EH (cell line): Measurements from ENCODE around the gene CEP112.
"Not testable (repeated sequence)": the region's sequence is repeated elsewhere in the genome, so short reads cannot be mapped to it uniquely, and the experiment has no call there.

Experiments used
- DNase-seq: peaks from one replicate; pipeline ENCODE4 v3.0.0-alpha.2; 2015; ENCODE audit warnings: low read depth

CEP112 gene

DNA sequence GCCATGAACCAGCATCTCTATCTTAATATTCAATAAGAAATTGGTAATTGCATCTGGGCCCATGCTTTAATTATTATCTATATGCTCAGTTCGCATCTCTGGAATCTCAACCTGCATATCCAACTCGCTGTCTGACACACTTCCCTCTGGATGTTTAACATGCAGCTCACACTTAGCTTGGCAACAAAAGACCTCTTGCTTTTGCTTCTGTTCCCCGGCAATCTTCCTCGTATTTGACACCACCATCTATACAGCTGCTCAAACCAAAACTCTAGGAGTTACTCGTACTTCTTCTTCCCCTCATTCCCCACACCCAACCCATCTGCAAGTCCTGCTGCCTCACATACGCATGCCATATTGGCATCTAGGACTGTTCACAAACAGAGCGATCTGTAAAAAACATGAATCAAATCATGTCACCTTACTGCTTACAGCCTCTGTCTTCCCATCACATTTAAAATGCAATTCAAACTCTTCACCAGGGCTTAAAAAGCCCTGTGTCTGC lies 300.6 kb downstream of the CEP112 start:
- DNase-seq = no peak

DNA sequence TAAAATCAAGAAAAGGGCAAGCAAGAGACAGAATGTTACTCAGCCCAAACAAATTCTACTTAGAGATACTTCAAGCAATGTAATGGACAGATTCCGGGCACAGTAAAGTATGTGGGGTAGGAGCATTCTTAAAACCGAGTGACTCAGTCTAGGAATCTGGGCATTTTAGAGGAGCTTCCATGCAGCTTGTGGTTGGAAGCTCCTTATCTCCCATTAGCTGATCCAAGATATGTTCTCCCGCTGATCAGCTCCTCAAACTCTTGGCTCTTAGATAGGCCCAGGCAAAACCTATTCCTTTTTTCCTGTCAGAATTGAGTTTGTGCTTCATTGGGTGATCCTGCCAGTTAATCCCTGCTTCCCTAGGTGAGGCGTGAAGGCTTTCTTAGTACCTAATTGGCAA lies 303.3 kb downstream of the CEP112 start:
- peak; percentile 93 for DNase-seq

DNA sequence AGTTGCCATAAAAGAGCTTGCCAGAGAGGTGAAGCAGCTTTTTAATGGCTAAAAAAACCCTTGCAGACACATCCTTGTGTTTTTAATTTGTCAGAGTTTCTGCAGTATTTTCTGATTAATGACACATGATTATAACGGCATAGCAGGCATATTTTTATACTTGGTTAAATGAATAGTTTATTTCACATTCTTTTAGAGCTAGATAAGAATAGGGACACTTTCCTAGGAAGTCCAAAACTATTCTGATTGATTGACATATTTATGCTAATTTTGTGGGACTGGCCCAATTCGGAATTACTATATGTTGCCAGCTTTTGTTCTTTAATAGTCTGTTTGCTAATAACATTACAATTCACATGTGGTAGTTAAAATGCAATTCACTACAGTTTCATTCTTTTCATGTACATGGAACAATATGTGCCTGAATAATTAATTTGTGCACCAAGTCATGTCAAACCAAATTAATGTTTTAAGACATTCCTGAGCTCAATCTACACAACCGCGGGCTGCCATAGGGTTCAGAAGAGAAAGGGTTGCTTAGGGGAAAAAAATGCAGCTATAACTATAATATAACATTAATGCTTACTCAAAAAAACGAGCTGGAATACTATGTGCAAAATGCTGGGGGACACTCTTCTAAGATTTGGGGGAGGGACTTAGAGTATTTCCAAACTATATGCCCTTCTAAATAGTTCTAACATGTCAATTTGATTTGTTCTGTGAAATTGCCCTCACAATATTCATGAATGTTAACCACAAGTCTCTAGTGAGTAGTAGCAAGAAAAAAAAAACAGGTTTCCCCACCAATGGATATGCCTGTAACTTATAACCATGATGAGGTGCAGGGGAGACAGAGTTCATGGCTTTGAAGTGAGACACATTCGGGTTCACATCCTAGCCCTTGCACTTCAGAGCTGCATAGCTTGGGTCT lies 305.4 kb downstream of the CEP112 start:
- peak; percentile 82 for DNase-seq

DNA sequence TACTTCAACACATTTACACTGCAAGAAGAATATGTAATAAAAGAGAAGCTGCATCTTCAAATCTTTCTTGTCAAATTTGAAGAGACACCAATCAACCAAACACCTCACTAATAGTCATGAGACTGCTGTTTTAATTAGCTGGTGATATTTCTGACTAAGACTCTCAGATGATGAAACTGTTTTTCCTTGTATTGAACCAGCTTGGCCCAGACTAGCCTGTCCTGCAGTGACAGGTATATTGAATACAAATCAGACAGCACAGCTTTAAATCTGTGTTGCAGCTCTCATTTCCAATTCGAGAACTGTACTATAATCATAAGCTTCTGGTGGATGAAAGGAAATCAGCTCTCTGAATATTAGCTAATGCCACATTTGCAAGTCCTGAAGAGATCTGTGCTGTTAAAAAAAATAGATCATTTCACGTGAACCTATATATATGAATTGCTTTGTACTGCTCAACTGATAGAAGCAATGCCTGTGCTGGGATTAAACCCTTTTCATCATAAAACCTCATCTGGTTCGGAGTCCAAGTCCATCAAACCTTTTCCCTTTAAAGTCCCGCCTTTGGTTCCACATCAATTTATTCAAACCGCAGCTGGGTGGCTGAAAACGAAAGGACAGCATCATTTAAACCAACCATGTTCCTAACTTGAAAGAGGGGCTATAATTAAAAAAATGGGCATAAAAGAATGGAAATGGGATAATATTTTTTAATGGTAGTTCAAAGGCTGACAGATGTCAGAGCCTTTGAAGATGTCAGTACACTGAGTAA lies 306.2 kb downstream of the CEP112 start:
- DNase-seq = peak; percentile 69

DNA sequence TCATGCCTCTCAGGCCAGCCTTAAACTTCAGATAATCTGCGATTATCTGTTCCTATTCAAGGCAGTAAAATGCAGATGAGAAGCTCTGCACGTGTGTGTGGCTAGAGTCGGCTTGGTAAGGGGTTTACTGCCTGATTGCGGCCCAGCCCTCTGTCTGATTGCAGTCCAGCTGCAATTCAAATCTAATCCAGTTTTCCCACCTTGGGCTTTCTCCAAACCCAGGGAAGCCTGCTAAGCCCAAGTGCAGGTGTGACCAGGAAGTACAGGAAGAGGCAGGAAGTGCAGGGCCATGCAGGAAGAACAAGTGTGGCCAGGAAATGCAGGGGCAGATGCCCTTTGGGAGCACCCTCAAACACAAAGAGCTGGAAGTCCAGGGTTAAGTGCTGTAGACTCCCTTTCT lies 314.9 kb downstream of the CEP112 start:
- no peak for DNase-seq

DNA sequence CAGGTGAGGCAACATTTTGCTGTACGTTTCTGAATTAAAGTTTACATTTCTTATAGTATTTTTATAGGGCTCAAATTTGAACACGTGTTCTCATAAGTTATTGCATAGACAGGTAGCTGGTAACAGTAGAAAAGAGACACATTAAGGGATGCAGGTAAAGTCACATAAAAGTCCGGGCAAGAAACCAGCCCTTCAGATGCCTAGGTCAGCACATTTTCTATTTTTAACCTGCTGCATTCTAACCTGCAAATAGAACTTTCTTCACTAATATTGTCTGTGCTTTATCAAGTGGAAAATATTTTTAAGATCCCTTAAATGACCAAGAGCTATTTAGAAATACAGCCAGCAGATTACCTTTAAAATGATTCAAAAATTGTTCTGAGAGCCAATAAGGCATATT lies 323.1 kb downstream of the CEP112 start:
- no peak for DNase-seq

DNA sequence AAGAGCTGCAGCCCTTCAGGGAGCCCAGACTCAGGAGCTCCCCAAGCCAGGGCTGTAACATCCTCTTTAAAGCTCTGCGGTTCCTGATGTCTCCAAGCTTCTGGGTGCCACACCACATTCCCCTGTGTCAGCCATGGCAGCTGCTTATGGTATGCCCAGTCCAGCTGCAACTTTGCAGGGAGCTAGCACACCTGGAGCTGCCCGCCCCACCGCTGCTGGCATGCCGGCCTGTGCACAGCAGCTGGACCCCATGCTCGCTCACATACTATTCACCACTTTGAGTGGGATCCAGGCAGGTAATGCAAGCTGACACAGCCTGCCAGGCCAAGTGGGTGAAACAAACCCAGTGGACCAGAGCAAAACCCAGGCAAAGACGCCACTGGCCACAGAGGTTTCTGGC lies 324.9 kb downstream of the CEP112 start:
- no peak for DNase-seq

DNA sequence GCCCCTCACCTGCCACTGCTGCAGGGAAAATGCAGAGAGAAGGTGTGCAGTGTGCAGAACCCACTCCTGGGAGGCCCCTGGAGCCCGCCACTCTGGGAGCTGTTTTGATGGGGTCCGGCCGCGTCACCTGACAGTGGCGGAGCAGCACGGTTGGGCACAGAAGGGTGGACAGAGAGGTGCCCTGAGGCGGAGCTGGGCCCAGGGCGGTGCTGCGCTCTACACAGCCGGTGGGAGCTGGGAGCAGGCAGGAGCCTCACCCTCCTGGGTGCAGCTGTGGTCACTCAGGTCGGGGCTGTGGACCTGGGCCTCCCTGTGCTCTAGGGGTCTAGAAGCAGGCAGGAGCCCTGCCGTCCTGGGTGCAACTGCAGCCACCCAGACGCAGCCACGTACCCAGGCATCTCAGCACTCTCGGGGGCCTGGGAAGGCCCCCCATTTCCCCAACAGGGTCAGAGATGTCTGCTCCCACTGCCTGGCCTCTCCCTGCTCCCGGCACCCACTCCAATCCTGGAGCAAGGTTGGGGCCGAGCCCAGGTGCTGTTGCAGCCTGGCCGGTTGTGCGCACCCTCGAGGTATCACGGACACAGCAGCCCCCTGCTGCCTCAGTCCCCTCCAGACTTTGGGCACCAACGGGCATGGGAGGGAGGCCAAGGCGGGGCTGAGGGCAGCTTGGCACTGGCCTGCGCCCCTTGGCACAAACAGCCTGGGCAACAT lies 326.1 kb downstream of the CEP112 start:
- no peak for DNase-seq

DNA sequence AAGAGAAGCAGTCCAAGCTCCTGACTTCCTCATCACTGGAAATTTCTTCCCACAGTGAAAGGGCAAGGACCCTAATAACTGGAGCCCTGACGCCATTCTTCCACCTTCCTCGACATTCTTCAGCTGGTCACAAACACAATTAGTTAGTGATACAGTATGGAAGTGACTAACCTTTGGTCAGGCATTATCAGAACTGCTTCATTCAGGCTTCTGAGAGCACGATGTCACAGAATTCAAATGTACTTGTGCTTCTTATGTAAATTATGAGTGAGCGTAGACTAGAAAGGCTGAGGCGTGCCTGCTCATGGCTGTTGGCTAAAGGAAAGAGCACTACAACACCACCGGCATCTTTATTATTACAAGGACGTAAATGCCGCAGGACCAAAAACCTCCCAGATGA lies 327.5 kb downstream of the CEP112 start:
- no peak for DNase-seq

DNA sequence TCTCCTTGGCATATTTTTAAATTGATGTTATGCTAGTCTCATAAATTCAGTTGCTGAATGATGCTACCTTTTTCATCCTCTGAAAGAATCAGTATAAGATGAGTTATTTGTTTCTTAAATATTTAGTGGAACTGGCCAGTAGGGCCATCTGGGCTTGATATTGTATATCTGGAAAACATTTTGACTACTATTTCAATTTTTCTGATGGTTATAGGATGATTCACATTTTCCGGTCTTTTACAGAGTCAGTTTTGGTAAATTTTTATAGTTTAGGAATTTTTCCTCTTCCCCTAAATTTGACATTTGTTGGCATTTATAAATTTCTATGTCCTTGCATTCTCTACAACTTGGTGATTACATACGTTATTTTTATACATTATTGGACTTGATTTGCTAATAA lies 334.2 kb downstream of the CEP112 start:
- DNase-seq = peak; percentile 58

DNA sequence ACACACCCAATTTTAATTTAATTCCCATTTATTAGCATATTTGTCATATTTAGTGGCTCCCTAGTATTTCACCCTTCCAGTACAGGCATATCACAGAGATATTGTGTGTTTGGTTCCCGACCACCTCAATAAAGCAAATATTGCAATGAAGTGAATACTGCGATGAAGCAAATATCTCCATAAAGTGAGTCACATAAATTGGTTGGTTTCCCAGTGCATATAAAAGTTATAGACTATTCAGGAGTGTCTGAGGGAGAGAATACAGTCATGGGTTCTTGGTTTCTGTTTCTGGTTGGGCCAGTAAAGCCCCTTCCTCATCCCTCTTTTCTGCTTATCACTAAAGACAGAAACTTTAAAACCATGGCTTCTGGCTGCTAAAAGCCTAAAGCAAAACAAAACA lies 335.1 kb downstream of the CEP112 start:
- DNase-seq = peak; percentile 76

DNA sequence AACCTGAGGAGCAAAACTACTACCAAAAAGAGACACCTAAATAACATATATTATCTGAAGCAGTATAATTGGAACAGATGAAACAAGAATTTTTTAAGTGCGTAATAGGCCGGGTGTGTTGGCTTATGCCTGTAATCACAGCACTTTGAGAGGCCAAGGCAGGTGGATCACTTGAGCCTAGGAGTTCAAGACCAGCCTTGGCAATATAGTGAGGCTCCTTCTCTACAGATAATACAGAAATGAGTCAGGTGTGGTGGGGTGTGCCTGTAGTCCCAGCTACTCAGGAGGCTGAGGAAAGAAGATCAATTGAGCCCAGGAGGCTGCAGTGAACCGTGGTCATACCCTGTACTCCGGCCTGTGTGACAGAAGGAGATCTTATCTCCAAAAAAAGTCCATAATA lies 336.3 kb downstream of the CEP112 start:
- no peak for DNase-seq

DNA sequence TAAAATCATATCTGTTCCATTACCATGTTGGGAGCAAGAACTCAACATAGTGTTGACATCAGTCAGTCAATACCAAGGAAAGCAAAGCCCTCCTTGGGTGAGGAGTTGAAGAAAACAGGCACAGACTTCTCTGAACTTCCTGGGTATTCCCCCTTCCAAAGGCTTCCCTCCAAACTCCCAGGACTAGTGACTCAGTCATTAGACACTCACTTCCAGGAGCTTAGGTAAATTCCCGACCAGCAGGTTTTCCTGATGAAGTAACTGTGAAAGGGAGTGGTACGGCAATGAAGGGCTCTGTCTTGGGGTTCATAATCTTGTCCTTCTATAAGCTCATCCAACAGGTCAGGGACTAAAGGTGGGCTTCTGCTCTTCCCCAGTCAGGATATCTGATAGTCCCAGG lies 336.7 kb downstream of the CEP112 start:
- DNase-seq = peak; percentile 14

DNA sequence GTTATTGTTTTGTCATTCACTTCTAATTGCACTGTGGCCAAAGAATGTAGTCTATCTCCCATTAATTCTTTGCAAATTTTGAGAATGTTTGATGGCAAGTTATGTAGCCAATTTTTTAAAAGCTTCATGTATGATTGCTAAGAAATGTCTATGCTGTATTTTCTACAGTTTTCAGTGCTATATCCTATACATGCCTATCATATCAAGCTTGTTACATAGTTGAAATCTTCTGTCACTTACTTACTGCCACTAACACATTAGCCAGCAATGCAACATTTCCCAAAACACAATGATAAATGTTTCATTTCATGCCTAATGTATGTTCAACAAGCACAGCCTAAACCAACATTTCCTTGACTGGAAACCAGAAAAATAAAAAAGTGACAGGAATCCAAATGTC lies 338.1 kb downstream of the CEP112 start:
- peak; percentile 8 for DNase-seq

DNA sequence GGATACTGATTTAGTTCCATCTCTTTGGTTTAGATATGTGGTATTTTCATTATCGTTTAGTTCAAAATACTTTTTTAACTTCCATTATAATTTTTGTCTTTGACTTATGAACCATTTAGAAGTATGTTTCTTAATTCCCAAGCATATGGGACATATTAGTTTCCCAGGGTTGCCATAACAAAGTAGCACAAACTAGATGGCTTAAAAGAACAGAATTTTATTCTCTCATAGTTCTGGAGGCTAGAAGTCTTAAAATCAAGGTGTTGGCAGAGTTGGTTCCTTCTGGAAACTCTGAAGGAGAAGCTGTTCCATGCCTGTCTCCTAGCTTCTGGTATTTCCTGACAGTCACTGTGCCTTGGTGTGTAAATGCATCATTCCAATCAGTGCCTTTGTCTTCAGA lies 339.0 kb downstream of the CEP112 start:
- DNase-seq = peak; percentile 1

DNA sequence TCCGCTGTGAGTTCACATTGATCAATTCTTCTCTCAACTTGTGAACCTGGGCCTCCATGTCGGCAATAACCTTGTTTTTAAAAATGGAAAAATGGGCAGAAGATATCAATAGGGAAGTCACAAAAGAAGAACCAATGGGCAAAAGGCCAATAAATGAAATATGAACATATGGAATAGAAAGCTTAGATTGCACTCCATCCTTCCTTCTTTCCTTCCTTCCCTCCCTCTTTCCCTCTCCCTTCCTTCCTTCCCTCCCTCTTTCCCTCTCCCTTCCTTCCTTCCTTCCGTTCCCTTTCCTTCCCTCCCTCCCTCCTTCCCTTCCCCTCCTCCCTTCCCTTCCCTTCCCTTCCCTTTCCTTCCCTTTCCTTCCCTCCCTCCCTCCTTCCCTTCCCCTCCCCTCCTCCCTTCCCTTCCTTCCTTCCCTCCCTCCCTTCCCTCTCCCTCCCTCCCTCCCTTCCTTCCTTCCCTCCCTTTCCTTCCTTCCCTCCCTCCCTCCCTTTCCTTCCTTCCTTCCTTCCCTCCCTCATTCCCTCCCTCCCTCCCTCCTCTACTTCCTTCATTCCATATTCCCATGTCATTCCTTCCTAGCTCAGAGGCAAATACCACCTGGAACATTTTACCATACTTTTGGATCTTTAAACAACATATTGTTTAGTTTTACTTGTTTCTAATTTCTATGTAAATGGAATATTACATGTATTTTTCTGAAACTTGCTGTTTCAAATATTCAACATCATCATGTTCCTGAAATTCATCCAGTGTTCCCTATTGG lies 339.8 kb downstream of the CEP112 start:
- no peak for DNase-seq

DNA sequence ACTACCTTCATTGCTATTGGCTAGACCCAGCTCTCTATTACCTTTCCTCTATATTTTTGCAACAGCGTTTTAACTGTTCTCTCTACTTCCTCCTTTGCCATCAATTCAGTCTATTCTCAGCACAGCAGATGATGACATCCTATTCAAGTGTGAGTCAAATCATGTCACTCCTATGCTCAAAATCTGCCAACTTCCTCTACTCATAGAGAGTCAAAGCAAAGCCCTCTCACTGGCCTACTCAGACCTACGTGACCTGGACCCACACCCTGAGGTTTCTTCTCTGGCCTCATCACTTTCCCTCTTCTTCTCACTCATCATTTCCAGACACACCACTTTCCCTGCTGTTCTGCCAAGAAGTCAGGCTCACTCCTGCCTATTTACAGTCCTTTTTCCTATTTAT lies 341.4 kb downstream of the CEP112 start:
- peak; percentile 53 for DNase-seq

DNA sequence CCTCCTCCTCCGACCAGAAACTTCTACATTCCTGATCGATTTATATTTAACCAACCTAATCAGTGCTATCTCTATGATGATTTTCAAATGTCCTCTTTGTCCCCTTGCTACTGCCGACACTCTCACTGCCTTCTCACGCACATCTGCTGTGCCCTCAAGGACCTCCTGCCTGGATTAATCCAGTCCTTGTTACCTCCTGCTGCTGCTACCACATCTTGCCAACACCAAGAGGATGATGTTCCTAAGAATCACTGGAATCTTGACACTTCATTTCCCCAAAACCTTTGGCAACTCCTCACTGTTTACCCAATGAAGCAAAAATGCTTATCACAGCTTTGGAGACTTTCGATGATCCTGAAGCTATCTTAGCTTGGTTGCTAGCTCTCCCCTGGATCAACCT lies 343.2 kb downstream of the CEP112 start:
- peak; percentile 58 for DNase-seq

DNA sequence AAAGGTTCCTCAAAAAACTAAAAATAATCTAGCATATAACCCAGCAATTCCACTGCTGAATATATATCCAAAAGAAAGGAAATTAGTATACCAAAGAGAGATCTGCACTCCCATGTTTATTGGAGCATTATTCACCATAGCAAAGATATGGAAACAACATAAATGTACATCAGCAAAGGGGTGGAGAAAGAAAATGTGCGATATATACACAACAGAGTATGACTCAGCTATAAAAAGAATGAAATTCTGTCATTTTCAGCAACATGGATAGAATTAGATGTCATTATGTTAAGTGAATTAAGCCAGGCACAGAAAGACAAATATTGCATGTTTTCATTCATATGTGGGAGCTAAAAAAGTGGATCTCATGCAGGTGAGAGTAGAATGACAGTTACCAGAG lies 350.8 kb downstream of the CEP112 start:
- no peak for DNase-seq

DNA sequence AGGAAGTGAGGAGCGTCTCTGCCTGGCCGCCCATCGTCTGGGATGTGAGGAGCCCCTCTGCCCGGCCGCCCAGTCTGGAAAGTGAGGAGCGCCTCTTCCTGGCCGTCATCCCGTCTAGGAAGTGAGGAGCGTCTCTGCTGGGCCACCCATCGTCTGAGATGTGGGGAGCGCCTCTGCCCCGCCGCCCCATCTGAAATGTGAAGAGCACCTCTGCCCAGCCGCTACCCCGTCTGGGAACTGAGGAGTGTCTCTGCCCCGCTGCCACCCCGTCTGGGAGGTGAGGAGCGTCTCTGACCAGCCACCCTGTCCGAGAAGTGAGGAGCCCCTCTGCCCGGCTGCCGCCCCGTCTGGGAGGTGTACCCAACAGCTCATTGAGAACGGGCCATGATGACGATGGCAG lies 354.7 kb downstream of the CEP112 start:
- not testable (repeated sequence) for DNase-seq

DNA sequence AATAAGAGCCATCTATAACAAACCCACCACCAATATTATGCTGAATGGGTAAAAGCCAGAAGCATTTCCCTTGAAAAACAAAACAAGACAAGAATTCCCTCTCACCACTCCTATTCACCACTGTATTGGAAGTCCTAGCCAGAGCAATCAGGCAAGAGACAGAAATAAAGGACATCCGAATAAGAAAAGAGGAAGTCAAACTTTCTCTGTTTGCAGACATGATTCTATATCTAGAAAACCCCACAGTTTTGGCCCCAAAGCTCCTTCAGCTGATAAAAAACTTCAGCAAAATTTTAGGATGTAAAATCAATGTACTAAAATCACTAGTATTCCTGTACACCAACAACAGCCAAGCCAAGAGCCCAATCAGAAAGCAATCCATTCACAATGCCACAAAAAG lies 358.7 kb downstream of the CEP112 start:
- no peak for DNase-seq

DNA sequence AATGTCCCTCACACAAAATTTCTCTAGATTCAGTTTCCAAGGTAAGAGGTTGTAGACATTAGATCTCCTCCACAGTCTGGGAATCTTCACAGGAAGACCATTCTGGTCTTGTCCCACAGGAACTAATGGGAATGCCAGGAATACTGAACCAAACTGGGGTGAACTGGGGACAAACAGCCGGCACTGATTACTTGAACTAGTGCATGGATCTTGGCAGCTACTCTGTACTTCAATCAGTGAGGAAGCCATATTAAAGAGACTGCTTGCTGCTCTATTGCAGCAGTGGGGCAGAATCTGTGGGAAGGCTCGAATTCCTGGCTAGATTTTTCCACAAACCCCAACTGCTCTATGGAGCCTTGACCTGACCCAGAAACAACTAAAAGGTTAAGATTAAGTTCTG lies 361.6 kb downstream of the CEP112 start:
- no peak for DNase-seq
